ENCODE measurements around the gene RAB27B. TPM values are rescaled to one million over a fixed set of nuclear protein-coding genes. Genes with fewer than 3 reads are reported as not detected.
A peak's percentile ranks its signal among the peaks of the same experiment; 100 is the strongest.

RAB27B gene, protein sequence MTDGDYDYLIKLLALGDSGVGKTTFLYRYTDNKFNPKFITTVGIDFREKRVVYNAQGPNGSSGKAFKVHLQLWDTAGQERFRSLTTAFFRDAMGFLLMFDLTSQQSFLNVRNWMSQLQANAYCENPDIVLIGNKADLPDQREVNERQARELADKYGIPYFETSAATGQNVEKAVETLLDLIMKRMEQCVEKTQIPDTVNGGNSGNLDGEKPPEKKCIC
- total RNA-seq (2021), result 9.9 and 12.7 TPM in 2 replicates
- Bru-seq, nascent RNA, result percentile 56 among the genes with signal in this experiment
- percentile 59 among the genes with signal in this experiment for BruChase-seq, experiment 1, labeled RNA remaining after a 2-hour chase
- BruChase-seq, experiment 2, labeled RNA remaining after a 6-hour chase, result percentile 70 among the genes with signal in this experiment
- long read RNA-seq, full-length matches to known transcripts, result 2 of 3 reads
- long read RNA-seq, partial matches to known transcripts, result 1 of 3 reads
- long read RNA-seq, other reads (novel, unspliced or antisense), result 0 of 3 reads

DNA sequence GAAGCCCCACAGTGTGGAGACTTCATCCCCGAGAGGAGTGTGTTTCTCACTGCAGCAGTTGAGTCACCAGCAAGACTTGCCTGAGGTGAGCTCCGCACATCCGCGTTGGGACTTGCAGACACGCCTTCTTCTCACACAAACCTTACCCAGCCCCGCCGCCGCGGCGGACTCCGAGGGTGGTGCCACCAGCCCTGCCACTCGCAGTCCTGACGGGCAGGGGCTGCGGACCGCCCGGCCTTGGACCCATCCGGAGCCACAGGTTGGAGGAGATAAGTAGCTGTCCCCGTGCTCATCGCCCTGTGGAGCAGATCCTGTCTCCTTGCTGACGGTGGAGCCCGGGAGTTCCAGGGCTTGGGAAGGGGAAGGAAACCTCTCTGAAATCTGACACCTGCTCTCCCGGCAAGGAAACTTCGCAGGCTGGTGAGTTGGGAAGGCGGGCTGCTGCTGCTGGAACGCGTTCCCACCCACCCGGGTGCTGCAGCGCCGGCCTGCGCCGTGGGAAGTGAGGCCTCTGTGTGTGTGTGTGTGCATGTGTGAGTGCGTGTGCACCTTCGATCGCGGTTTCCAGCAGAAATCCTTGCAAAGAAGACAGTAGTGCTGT is at the start of gene RAB27B:
RAB27B (plus strand) TSS at position 197 of the 601 bp plus-strand sequence. CDS start 49,109 bp downstream, outside the sequence.
- H3K36me3 ChIP-seq (ENCODE audit: low read depth), result peaks cover 22% of the 10 kb centered on the region
- H3K4me3 ChIP-seq, result peak within 1 kb of the TSS; percentile 95
- peaks cover 49% of the 10 kb centered on the region for H3K79me2 ChIP-seq (ENCODE audit: low read depth)
- ChIA-PET POLR2A (ENCODE audit: unreplicated experiment) (no interaction called here), CTCF (no interaction called here)
- TSS peak; percentile 58 for BruUV-seq (replicated peaks)
- TF ChIP-seq, protein P1, sequence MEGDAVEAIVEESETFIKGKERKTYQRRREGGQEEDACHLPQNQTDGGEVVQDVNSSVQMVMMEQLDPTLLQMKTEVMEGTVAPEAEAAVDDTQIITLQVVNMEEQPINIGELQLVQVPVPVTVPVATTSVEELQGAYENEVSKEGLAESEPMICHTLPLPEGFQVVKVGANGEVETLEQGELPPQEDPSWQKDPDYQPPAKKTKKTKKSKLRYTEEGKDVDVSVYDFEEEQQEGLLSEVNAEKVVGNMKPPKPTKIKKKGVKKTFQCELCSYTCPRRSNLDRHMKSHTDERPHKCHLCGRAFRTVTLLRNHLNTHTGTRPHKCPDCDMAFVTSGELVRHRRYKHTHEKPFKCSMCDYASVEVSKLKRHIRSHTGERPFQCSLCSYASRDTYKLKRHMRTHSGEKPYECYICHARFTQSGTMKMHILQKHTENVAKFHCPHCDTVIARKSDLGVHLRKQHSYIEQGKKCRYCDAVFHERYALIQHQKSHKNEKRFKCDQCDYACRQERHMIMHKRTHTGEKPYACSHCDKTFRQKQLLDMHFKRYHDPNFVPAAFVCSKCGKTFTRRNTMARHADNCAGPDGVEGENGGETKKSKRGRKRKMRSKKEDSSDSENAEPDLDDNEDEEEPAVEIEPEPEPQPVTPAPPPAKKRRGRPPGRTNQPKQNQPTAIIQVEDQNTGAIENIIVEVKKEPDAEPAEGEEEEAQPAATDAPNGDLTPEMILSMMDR (conservative IDR thresholded peaks at IDR 0.05), result no peak
- TF ChIP-seq EZH2 (IDR thresholded peaks at IDR 0.05; ENCODE audit: low read depth), result no peak
- H3K4me1 ChIP-seq (replicated peaks; ENCODE audit: insufficient read depth), result peaks cover 33% of the 10 kb centered on the region
- peak within 1 kb of the TSS; percentile 90 for H3K27ac ChIP-seq
- H3K27me3 ChIP-seq (ENCODE audit: insufficient read depth, low read depth), result no peaks in the 10 kb centered on the region
- no peaks in the 10 kb centered on the region for H4K20me1 ChIP-seq (ENCODE audit: insufficient read depth)
- DNase-seq, result peak; percentile 82 to 93
- H2AFZ ChIP-seq, result peak within 1 kb of the TSS; percentile 78
- peaks cover 13% of the 10 kb centered on the region; the same call in 1 of the 2 replicates for H3K9me3 ChIP-seq (ENCODE audit: insufficient read depth, low read depth)
- no peaks in the 10 kb centered on the region for H3K9me2 ChIP-seq (ENCODE audit: insufficient read depth)
- H3F3A ChIP-seq (ENCODE audit: insufficient read depth, low read depth), result peaks cover 35% of the 10 kb centered on the region
- peak within 1 kb of the TSS; percentile 92 for H3K4me2 ChIP-seq
- intact Hi-C loops (cut with micrococcal nuclease; ENCODE audit: unreplicated experiment), result loop anchor here (1.0 to 10.0 kb wide), 3 partner anchors 52 to 156 kb away; no protein-coding TSS in a partner anchor

DNA sequence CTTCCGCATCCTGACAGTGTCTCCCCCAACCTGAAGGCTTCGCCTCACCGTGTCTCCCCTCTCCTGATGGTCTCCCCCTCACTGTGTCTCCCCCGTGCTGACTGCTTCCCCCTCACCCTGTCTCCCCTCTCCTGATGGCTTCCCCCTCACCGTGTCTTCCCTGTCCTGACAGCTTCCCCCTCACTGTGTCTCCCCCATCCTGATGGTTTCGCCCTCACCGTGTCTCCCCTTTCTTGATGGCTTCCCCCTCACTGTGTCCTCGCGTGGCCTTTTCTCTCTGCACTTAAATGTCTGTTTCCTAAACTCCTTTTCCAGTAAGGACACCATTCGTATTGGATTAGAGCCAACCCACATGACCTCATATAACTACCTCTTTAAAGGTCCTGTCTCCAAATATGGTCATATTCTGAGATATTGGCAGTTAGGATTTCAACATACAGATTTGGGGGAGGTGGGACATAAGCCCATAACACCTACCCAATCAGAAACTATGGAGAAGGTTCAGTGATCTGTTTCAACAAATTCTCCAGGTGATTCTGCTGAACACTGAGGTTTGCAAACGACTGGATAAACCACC is 47.9 kb upstream of the RAB27B start:
- no peaks in the 10 kb centered on the region for H3K36me3 ChIP-seq (ENCODE audit: low read depth)
- no peak overlapping the region for H3K4me3 ChIP-seq
- no peaks in the 10 kb centered on the region for H4K20me1 ChIP-seq (ENCODE audit: insufficient read depth)
- H2AFZ ChIP-seq, result no peak overlapping the region
- peaks cover 27% of the 10 kb centered on the region for H3K4me1 ChIP-seq (replicated peaks; ENCODE audit: insufficient read depth)
- no peak overlapping the region for H3K27ac ChIP-seq
- ChIA-PET POLR2A (ENCODE audit: unreplicated experiment) (no interaction called here), CTCF (no interaction called here)
- H3K9me3 ChIP-seq (ENCODE audit: insufficient read depth, low read depth), result no peaks in the 10 kb centered on the region; the same call in 1 of the 2 replicates
- H3K27me3 ChIP-seq (ENCODE audit: insufficient read depth, low read depth), result no peaks in the 10 kb centered on the region
- no peaks in the 10 kb centered on the region for H3K9me2 ChIP-seq (ENCODE audit: insufficient read depth)
- H3F3A ChIP-seq (ENCODE audit: insufficient read depth, low read depth), result peaks cover 13% of the 10 kb centered on the region; the same call in 1 of the 2 replicates
- intact Hi-C loops (cut with micrococcal nuclease; ENCODE audit: unreplicated experiment), result no loop called here
- no peak overlapping the region for H3K4me2 ChIP-seq
- BruUV-seq (replicated peaks), result no TSS peak
- TF ChIP-seq, protein P1 (conservative IDR thresholded peaks at IDR 0.05), result no peak
- no peak for TF ChIP-seq EZH2 (IDR thresholded peaks at IDR 0.05; ENCODE audit: low read depth)
- DNase-seq, result no peak
- no peaks in the 10 kb centered on the region for H3K79me2 ChIP-seq (ENCODE audit: low read depth)

DNA sequence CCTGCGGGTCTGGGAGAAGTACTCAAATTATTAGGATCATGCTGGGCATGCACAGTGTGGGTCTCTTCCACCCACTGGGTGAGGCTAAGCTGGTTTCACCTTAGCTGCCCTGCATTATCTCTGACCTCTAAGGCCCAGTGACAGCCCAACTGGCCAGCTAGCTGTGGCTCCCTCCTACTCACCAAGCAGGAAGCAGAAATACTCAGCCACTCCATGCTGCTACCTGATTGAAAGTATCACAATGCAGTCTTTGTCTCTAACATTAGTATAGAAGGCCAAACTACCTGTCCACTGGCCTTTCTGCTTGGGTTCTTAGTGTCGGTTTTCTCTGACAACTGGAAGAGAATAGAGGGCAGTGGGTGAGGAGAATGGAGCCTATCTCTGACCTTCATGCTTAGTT is 47.3 kb upstream of the RAB27B start:
- CTCF ChIA-PET, result no interaction called here
- Histone ChIP-seq H3K27ac (no peak overlapping the region), H3K9me2 (ENCODE audit: insufficient read depth) (no peaks in the 10 kb centered on the region), H3K27me3 (ENCODE audit: insufficient read depth, low read depth) (no peaks in the 10 kb centered on the region), H3K79me2 (ENCODE audit: low read depth) (no peaks in the 10 kb centered on the region), H3K36me3 (ENCODE audit: low read depth) (no peaks in the 10 kb centered on the region), H3F3A (ENCODE audit: insufficient read depth, low read depth) (peaks cover 7% of the 10 kb centered on the region; the same call in 1 of the 2 replicates), H4K20me1 (ENCODE audit: insufficient read depth) (no peaks in the 10 kb centered on the region), H3K4me1 (replicated peaks; ENCODE audit: insufficient read depth) (peaks cover 21% of the 10 kb centered on the region), H2AFZ (no peak overlapping the region), H3K9me3 (ENCODE audit: insufficient read depth, low read depth) (no peaks in the 10 kb centered on the region; the same call in 1 of the 2 replicates), H3K4me2 (no peak overlapping the region), H3K4me3 (no peak overlapping the region)
- intact Hi-C loops (cut with micrococcal nuclease; ENCODE audit: unreplicated experiment), result no loop called here
- no peak for DNase-seq
- no TSS peak for BruUV-seq (replicated peaks)
- TF ChIP-seq, protein P1 (conservative IDR thresholded peaks at IDR 0.05), result no peak
- no peak for TF ChIP-seq EZH2 (IDR thresholded peaks at IDR 0.05; ENCODE audit: low read depth)
- POLR2A ChIA-PET (ENCODE audit: unreplicated experiment), result no interaction called here

All from PC-9 (cell line).